NB4 (cell line): Measurements from ENCODE around the gene XPNPEP1.

Experiments
- CTCF ChIP-seq: IDR thresholded peaks from one replicate; pipeline ENCODE4 v1.5.1; 2012; ENCODE audit warnings: low read depth, low read length
- MYC ChIP-seq: IDR thresholded peaks from 2 replicates; pipeline ENCODE4 v1.6.1; 2011; ENCODE audit warnings: low read depth, low read length

GRCh38 chr10:109824206-109824605 is 99.1 kb downstream of the XPNPEP1 start:
- TF ChIP-seq CTCF (no peak), MYC (no peak)
